ENCODE data around the gene MGMT.

The MGMT gene

GRCh38 chr10:129675027-129675769 is 208.2 kb downstream of the MGMT start:
- Mint-ChIP-seq H3K36me3 (ENCODE audit: insufficient read depth) (no peaks in the 10 kb centered on the region), H3K27me3 (no peaks in the 10 kb centered on the region)

GRCh38 chr10:129676014-129676413 is 209.0 kb downstream of the MGMT start:
- H3K4me3 Mint-ChIP-seq = no peak overlapping the region
- H3K36me3 Mint-ChIP-seq (ENCODE audit: insufficient read depth) = no peaks in the 10 kb centered on the region
- no peaks in the 10 kb centered on the region for H3K27me3 Mint-ChIP-seq
- no peak for DNase-seq (ENCODE audit: low spot score in 2 of 2)
- peaks cover 9% of the 10 kb centered on the region for H3K4me1 Mint-ChIP-seq
- ATAC-seq (replicated peaks; ENCODE audit: extremely low read depth, poor library complexity, severe bottlenecking) = no peak
- H3K27ac Mint-ChIP-seq (ENCODE audit: low read depth) = no peak overlapping the region
- no peaks in the 10 kb centered on the region for H3K9me3 Mint-ChIP-seq

More at GRCh38 chr10:129675027-129675769, 208.2 kb downstream of the MGMT start:
- ATAC-seq (replicated peaks; ENCODE audit: extremely low read depth, poor library complexity, severe bottlenecking) (no peak), DNase-seq (ENCODE audit: low spot score in 2 of 2) (no peak)
- H3K4me3 Mint-ChIP-seq = no peak overlapping the region
- H3K4me1 Mint-ChIP-seq = peaks cover 9% of the 10 kb centered on the region
- H3K27ac Mint-ChIP-seq (ENCODE audit: low read depth) = no peak overlapping the region
- no peaks in the 10 kb centered on the region for H3K9me3 Mint-ChIP-seq

- Mint-ChIP-seq H3K4me3 (no peak overlapping the region), H3K4me1 (peaks cover 9% of the 10 kb centered on the region), H3K27me3 (no peaks in the 10 kb centered on the region), H3K9me3 (no peaks in the 10 kb centered on the region), H3K27ac (ENCODE audit: low read depth) (no peak overlapping the region), H3K36me3 (ENCODE audit: insufficient read depth) (no peaks in the 10 kb centered on the region)
- ATAC-seq (replicated peaks; ENCODE audit: extremely low read depth, poor library complexity, severe bottlenecking) = no peak
- no peak for DNase-seq (ENCODE audit: low spot score in 2 of 2)
Observed at GRCh38 chr10:129677377-129677927, 210.4 kb downstream of the MGMT start.

GRCh38 chr10:129678186-129678585 is 211.1 kb downstream of the MGMT start:
- H3K4me3 Mint-ChIP-seq = no peak overlapping the region
- peaks cover 9% of the 10 kb centered on the region for H3K4me1 Mint-ChIP-seq
- no peak for DNase-seq (ENCODE audit: low spot score in 2 of 2)
- H3K27ac Mint-ChIP-seq (ENCODE audit: low read depth) = no peak overlapping the region
- no peaks in the 10 kb centered on the region for H3K27me3 Mint-ChIP-seq
- ATAC-seq (replicated peaks; ENCODE audit: extremely low read depth, poor library complexity, severe bottlenecking) = no peak
- no peaks in the 10 kb centered on the region for H3K9me3 Mint-ChIP-seq
- no peaks in the 10 kb centered on the region for H3K36me3 Mint-ChIP-seq (ENCODE audit: insufficient read depth)

- DNase-seq (ENCODE audit: low spot score in 2 of 2) = no peak
- Mint-ChIP-seq H3K4me1 (peaks cover 9% of the 10 kb centered on the region), H3K36me3 (ENCODE audit: insufficient read depth) (no peaks in the 10 kb centered on the region), H3K27me3 (no peaks in the 10 kb centered on the region), H3K4me3 (no peak overlapping the region), H3K9me3 (no peaks in the 10 kb centered on the region), H3K27ac (ENCODE audit: low read depth) (no peak overlapping the region)
- no peak for ATAC-seq (replicated peaks; ENCODE audit: extremely low read depth, poor library complexity, severe bottlenecking)
Observed at GRCh38 chr10:129679207-129679606, 212.2 kb downstream of the MGMT start.

GRCh38 chr10:129680661-129681344 is 213.8 kb downstream of the MGMT start:
- Mint-ChIP-seq H3K27me3 (no peaks in the 10 kb centered on the region), H3K27ac (ENCODE audit: low read depth) (no peak overlapping the region), H3K4me1 (no peaks in the 10 kb centered on the region), H3K4me3 (no peak overlapping the region), H3K9me3 (no peaks in the 10 kb centered on the region), H3K36me3 (ENCODE audit: insufficient read depth) (no peaks in the 10 kb centered on the region)
- DNase-seq (ENCODE audit: low spot score in 2 of 2) (no peak), ATAC-seq (replicated peaks; ENCODE audit: extremely low read depth, poor library complexity, severe bottlenecking) (no peak)

- no peaks in the 10 kb centered on the region for H3K9me3 Mint-ChIP-seq
- no peak overlapping the region for H3K27ac Mint-ChIP-seq (ENCODE audit: low read depth)
- no peaks in the 10 kb centered on the region for H3K27me3 Mint-ChIP-seq
- H3K4me1 Mint-ChIP-seq = no peaks in the 10 kb centered on the region
- ATAC-seq (replicated peaks; ENCODE audit: extremely low read depth, poor library complexity, severe bottlenecking) = no peak
- no peak for DNase-seq (ENCODE audit: low spot score in 2 of 2)
- no peak overlapping the region for H3K4me3 Mint-ChIP-seq
- no peaks in the 10 kb centered on the region for H3K36me3 Mint-ChIP-seq (ENCODE audit: insufficient read depth)
Observed at GRCh38 chr10:129681856-129682255, 214.8 kb downstream of the MGMT start.

GRCh38 chr10:129683519-129683918 is 216.5 kb downstream of the MGMT start:
- Mint-ChIP-seq H3K36me3 (ENCODE audit: insufficient read depth) (no peaks in the 10 kb centered on the region), H3K27ac (ENCODE audit: low read depth) (no peak overlapping the region), H3K27me3 (no peaks in the 10 kb centered on the region), H3K4me3 (no peak overlapping the region), H3K4me1 (no peaks in the 10 kb centered on the region), H3K9me3 (no peaks in the 10 kb centered on the region)
- no peak for ATAC-seq (replicated peaks; ENCODE audit: extremely low read depth, poor library complexity, severe bottlenecking)
- no peak for DNase-seq (ENCODE audit: low spot score in 2 of 2)

- no peak overlapping the region for H3K27ac Mint-ChIP-seq (ENCODE audit: low read depth)
- H3K27me3 Mint-ChIP-seq = no peaks in the 10 kb centered on the region
- DNase-seq (ENCODE audit: low spot score in 2 of 2) (no peak), ATAC-seq (replicated peaks; ENCODE audit: extremely low read depth, poor library complexity, severe bottlenecking) (no peak)
- no peaks in the 10 kb centered on the region for H3K4me1 Mint-ChIP-seq
- H3K36me3 Mint-ChIP-seq (ENCODE audit: insufficient read depth) = no peaks in the 10 kb centered on the region
- no peaks in the 10 kb centered on the region for H3K9me3 Mint-ChIP-seq
- no peak overlapping the region for H3K4me3 Mint-ChIP-seq
Observed at GRCh38 chr10:129683920-129684319, 216.9 kb downstream of the MGMT start.

GRCh38 chr10:129685271-129685670 is 218.2 kb downstream of the MGMT start:
- no peak for ATAC-seq (replicated peaks; ENCODE audit: extremely low read depth, poor library complexity, severe bottlenecking)
- no peak overlapping the region for H3K4me3 Mint-ChIP-seq

GRCh38 chr10:129689671-129690071 is 222.6 kb downstream of the MGMT start:
- Mint-ChIP-seq H3K27me3 (no peaks in the 10 kb centered on the region), H3K4me3 (no peak overlapping the region), H3K9me3 (no peaks in the 10 kb centered on the region), H3K27ac (ENCODE audit: low read depth) (no peak overlapping the region), H3K36me3 (ENCODE audit: insufficient read depth) (peaks cover 2% of the 10 kb centered on the region), H3K4me1 (peaks cover 12% of the 10 kb centered on the region)
- no peak for DNase-seq (ENCODE audit: low spot score in 2 of 2)
- ATAC-seq (replicated peaks; ENCODE audit: extremely low read depth, poor library complexity, severe bottlenecking) = no peak

More at GRCh38 chr10:129685271-129685670, 218.2 kb downstream of the MGMT start:
- no peak for DNase-seq (ENCODE audit: low spot score in 2 of 2)
- Mint-ChIP-seq H3K9me3 (no peaks in the 10 kb centered on the region), H3K36me3 (ENCODE audit: insufficient read depth) (no peaks in the 10 kb centered on the region), H3K27ac (ENCODE audit: low read depth) (no peak overlapping the region), H3K4me1 (peaks cover 1% of the 10 kb centered on the region), H3K27me3 (no peaks in the 10 kb centered on the region)

GRCh38 chr10:129690248-129691070 is 223.4 kb downstream of the MGMT start:
- ATAC-seq (replicated peaks; ENCODE audit: extremely low read depth, poor library complexity, severe bottlenecking) (no peak), DNase-seq (ENCODE audit: low spot score in 2 of 2) (no peak)
- peaks cover 12% of the 10 kb centered on the region for H3K4me1 Mint-ChIP-seq
- H3K27me3 Mint-ChIP-seq = no peaks in the 10 kb centered on the region
- no peak overlapping the region for H3K4me3 Mint-ChIP-seq
- H3K27ac Mint-ChIP-seq (ENCODE audit: low read depth) = no peak overlapping the region
- no peaks in the 10 kb centered on the region for H3K9me3 Mint-ChIP-seq
- peaks cover 2% of the 10 kb centered on the region for H3K36me3 Mint-ChIP-seq (ENCODE audit: insufficient read depth)
